Fibroblast of villous mesenchyme (primary cell): ENCODE results near the gene TANGO6. TPM values are rescaled to one million over a fixed set of nuclear protein-coding genes. Genes with fewer than 3 reads are reported as not detected.
A peak's percentile ranks its signal among the peaks of the same experiment; 100 is the strongest.

Experiments used
- DNase-seq: peaks from one replicate; pipeline ENCODE4 v3.0.0-alpha.2; 2010; ENCODE audit warnings: low read depth
- H3K4me3 ChIP-seq: 2 replicates; pipeline ENCODE4 v1.5.1; 2011; ENCODE audit warnings: low read depth, mild to moderate bottlenecking, low read length
- total RNA-seq: library from RNA; depleted of rRNA; stranded (reverse); fragments of >200 nt; gene quantifications from 2 replicates; pipeline ENCODE4 v1.2.3, GENCODE V29; 2012
- TF ChIP-seq, protein P1 (sequence below): IDR thresholded peaks from 2 replicates; pipeline ENCODE4 v1.5.1; 2012; ENCODE audit warnings: low read depth, mild to moderate bottlenecking, low read length; ENCODE audit not compliant: insufficient read depth

Gene TANGO6
- total RNA-seq, 1 donor = 37.1 TPM

DNA sequence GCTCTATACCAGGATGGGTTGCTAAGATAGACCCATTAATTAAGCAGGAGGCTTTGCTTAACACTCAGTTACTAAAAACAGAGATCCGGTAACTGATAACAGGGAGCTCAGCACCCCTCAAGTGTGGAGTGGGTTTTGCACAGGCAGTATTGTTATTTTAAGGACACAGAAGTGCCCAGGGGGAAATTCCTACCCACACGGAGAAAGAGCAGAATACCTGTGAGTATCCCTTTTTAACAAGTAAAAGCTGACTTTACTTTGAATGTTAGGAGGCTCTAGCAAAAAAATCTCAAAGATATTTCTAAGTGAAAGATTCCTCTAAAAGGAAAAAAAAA is 229.3 kb downstream of the TANGO6 start:
- DNase-seq = no peak
- H3K4me3 ChIP-seq = no peak overlapping the region
- TF ChIP-seq, protein P1, sequence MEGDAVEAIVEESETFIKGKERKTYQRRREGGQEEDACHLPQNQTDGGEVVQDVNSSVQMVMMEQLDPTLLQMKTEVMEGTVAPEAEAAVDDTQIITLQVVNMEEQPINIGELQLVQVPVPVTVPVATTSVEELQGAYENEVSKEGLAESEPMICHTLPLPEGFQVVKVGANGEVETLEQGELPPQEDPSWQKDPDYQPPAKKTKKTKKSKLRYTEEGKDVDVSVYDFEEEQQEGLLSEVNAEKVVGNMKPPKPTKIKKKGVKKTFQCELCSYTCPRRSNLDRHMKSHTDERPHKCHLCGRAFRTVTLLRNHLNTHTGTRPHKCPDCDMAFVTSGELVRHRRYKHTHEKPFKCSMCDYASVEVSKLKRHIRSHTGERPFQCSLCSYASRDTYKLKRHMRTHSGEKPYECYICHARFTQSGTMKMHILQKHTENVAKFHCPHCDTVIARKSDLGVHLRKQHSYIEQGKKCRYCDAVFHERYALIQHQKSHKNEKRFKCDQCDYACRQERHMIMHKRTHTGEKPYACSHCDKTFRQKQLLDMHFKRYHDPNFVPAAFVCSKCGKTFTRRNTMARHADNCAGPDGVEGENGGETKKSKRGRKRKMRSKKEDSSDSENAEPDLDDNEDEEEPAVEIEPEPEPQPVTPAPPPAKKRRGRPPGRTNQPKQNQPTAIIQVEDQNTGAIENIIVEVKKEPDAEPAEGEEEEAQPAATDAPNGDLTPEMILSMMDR = no peak

DNA sequence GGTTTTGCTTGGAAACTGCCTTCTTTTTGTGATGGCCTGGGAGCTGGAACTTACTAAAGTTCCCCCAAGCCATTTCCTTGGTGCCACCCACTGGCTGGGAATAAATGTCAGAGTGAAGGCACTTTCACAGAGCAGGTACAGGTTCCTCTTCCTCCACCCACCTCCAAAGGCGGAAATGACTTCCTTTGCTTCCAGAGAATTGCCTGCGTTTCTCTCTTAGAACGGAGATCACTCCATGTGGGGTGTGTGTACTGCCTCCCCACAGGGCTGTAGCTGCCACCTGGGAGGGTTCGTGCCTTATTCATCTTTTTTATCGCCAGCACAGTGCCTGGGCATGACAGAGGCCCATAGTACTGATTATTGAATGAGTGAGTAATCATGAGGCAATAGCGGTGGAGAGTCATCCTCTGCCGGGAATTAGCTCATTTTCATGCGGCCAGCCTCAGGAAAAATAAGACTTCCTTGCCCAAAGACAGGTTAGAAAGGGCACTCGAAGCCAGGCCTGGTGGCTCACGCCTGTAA is 229.9 kb downstream of the TANGO6 start:
- TF ChIP-seq, protein P1 = no peak
- H3K4me3 ChIP-seq = no peak overlapping the region
- peak; percentile 64 for DNase-seq

DNA sequence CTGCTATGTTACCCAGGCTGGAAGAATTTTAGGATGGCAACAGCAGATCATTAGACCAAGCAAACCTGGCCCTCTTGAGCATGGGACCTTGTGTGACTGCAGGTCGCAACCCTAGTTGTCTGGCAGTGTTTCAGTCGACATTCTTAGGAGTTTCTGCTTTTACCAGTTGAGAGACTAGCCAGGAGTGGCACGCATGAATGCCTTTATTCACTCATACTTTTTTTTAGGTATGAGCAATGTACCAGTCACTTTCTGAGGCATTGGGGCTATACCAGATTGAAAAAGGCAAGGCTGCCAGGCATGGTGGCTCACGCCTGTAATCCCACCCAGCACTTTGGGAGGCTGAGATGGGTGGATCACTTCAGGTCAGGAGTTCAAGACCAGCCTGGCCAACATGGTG is 233.9 kb downstream of the TANGO6 start:
- no peak for DNase-seq
- no peak overlapping the region for H3K4me3 ChIP-seq
- TF ChIP-seq, protein P1 = no peak

DNA sequence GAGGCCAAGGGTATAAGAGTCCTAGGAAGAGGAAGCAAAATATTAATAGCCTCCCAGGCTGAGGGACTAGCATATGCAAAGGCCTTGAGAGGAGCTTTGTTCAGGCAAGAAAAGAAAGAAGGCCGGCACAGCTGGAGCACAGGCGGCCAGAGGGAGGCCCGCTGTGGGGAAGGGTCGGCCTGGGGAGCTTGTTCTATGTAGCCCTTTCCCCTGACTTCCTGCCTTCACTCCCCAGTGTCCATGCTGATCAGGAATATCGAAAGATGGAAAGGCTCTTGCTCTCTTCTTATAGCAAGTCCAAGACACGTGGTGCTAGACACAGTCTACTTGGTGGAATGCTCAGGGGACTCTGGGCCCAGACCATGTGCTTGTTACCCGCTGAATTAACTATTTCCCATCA is 234.7 kb downstream of the TANGO6 start:
- TF ChIP-seq, protein P1 = no peak
- no peak overlapping the region for H3K4me3 ChIP-seq
- no peak for DNase-seq

DNA sequence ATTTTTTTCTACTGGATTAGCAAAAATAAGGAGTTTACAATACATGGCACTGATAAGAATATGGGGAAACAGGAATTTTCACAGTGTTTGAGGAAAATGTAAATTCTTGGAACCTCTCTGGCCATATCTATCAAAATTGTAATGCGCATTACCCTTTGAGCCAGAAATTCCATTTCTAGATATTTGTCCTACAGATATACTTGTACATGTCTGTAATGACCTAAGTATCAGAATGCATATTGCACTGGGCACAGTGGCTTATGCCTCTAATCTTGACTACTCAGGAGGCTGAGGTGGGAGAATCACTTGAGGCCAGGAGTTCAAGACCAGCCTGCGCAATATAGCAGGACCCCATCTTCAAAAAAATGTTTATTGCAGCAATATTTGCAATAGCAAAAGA is 236.4 kb downstream of the TANGO6 start:
- TF ChIP-seq, protein P1 = no peak
- no peak for DNase-seq
- H3K4me3 ChIP-seq = no peak overlapping the region

DNA sequence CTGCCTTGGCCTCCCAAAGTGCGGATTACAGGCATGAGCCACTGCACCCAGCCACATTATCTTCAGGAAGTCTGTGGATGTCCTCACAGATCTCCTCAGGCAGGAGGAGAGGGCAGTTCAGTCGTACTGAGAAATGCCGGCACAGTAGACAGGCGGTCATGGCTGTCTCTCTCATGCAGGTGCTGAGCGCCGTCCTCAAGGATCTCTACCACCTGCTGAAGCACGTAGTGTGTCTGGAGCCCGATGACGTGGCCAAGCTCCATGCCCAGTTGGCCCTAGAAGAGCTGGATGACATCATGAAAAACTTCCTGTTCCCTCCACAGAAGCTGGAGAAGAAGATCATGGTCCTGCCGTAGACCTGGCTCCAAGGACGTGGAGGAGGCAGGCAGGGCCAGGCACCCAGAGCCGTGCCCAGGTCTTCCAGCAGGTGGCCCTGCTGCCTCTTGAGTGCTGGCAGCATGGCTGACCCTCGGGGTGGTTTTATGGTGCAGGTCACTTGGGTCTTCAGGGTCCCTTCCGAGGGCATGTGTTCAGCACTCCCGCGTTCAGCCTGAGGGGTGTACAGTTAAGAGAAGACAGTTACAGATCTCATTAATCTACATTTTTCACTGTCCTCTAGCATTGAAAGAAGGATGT is 240.1 kb downstream of the TANGO6 start:
- no peak for DNase-seq
- no peak overlapping the region for H3K4me3 ChIP-seq
- TF ChIP-seq, protein P1 = no peak

DNA sequence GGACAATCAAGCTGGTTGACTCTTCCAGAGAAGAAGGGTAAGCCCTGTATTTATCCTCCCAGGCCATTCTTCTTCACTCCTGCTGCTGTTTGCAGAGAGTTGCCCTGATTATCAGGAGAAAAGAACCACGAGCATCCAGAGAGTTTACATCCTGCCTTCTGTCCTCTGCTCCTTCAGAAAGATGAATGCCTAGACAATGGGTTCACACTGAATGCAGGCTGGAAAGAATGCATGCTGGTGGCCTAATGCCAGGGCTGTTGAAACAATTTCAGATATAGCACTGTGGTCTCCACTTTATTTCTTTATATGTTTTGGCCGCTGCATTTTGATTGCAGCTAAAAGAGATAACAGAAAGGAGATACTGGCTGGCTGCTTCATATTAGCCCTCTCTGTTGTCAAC is 241.0 kb downstream of the TANGO6 start:
- TF ChIP-seq, protein P1 = no peak
- H3K4me3 ChIP-seq = no peak overlapping the region
- DNase-seq = no peak
